HG02852 (cell line): Measurements from ENCODE around the gene DLG2.

ENCODE experiments used
- ATAC-seq: cut with Tn5 transposase; IDR thresholded peaks from one replicate; pipeline ENCODE4 v1.9.1; 2021; ENCODE audit warnings: mild to moderate bottlenecking, moderate library complexity; ENCODE audit not compliant: unreplicated experiment

The DLG2 gene

GRCh38 chr11:84105148-84105547 lies 1522.0 kb downstream of the DLG2 start:
- no peak for ATAC-seq

GRCh38 chr11:84103096-84103495 lies 1524.0 kb downstream of the DLG2 start:
- no peak for ATAC-seq

GRCh38 chr11:84097186-84097585 lies 1530.0 kb downstream of the DLG2 start:
- ATAC-seq: no peak

- ATAC-seq: no peak
These were observed 1535.7 kb downstream of the DLG2 start for GRCh38 chr11:84091212-84091986.

- no peak for ATAC-seq
These were observed 1537.8 kb downstream of the DLG2 start for GRCh38 chr11:84089072-84090057.

GRCh38 chr11:84071851-84072250 lies 1555.3 kb downstream of the DLG2 start:
- ATAC-seq: no peak

GRCh38 chr11:84069048-84069447 lies 1558.1 kb downstream of the DLG2 start:
- no peak for ATAC-seq

- no peak for ATAC-seq
These were observed 1565.4 kb downstream of the DLG2 start for GRCh38 chr11:84061726-84062125.

- no peak for ATAC-seq
These were observed 1570.3 kb downstream of the DLG2 start for GRCh38 chr11:84056653-84057376.

- ATAC-seq: no peak
These were observed 1582.0 kb downstream of the DLG2 start for GRCh38 chr11:84045146-84045545.

GRCh38 chr11:84044706-84045105 lies 1582.4 kb downstream of the DLG2 start:
- ATAC-seq: no peak

- ATAC-seq: no peak
These were observed 1590.4 kb downstream of the DLG2 start for GRCh38 chr11:84036664-84037194.

- no peak for ATAC-seq
These were observed 1591.5 kb downstream of the DLG2 start for GRCh38 chr11:84035645-84036044.

- ATAC-seq: no peak
These were observed 1592.7 kb downstream of the DLG2 start for GRCh38 chr11:84034484-84034883.

GRCh38 chr11:84024266-84024665 lies 1602.9 kb downstream of the DLG2 start:
- ATAC-seq: no peak

GRCh38 chr11:84022695-84023094 lies 1604.4 kb downstream of the DLG2 start:
- ATAC-seq: no peak

- no peak for ATAC-seq
These were observed 1604.9 kb downstream of the DLG2 start for GRCh38 chr11:84022201-84022600.

GRCh38 chr11:84021291-84021690 lies 1605.9 kb downstream of the DLG2 start:
- no peak for ATAC-seq

- no peak for ATAC-seq
These were observed 1607.5 kb downstream of the DLG2 start for GRCh38 chr11:84019571-84020194.

- no peak for ATAC-seq
These were observed 1612.6 kb downstream of the DLG2 start for GRCh38 chr11:84014539-84014938.
